ENCODE measurements around the gene CPT2. TPM values are rescaled to one million over a fixed set of nuclear protein-coding genes. Genes with fewer than 3 reads are reported as not detected.

The CPT2 gene
- total RNA-seq, 4 donors from 2014 or later, result 11.4 to 19.1 (median 16.0) TPM

- H3K4me1 ChIP-seq, result no peaks in the 10 kb centered on the region
- no peaks in the 10 kb centered on the region for H3K9me3 ChIP-seq
- TF ChIP-seq POLR2A (IDR thresholded peaks at IDR 0.05; ENCODE audit: low read depth), result no peak
- no peak for TF ChIP-seq EP300 (IDR thresholded peaks at IDR 0.05)
- TF ChIP-seq POLR2AphosphoS5 (IDR thresholded peaks at IDR 0.05), result no peak
- TF ChIP-seq CTCF (IDR thresholded peaks at IDR 0.05), result no peak
- H3K36me3 ChIP-seq, result no peaks in the 10 kb centered on the region
- no peak overlapping the region for H3K4me3 ChIP-seq
- 88% methylated on average over 4 of the region's 4 CpGs for WGBS
- no peak overlapping the region for H3K27ac ChIP-seq (replicated peaks in 1 of 4)
- no peak for DNase-seq (ENCODE audit: extremely low spot score)
- no peaks in the 10 kb centered on the region for H3K27me3 ChIP-seq
- intact Hi-C loops (cut with DNase I), result no loop called here
These were observed 49.9 kb downstream of the CPT2 start for GRCh38 chr1:53246261-53247134.

GRCh38 chr1:53249706-53250105, 53.1 kb downstream of the CPT2 start:
- no peak for TF ChIP-seq CTCF (IDR thresholded peaks at IDR 0.05)
- TF ChIP-seq POLR2A (IDR thresholded peaks at IDR 0.05; ENCODE audit: low read depth), result no peak
- TF ChIP-seq EP300 (IDR thresholded peaks at IDR 0.05), result no peak
- no peak for TF ChIP-seq POLR2AphosphoS5 (IDR thresholded peaks at IDR 0.05)
- Histone ChIP-seq H3K4me1 (no peaks in the 10 kb centered on the region), H3K9me3 (no peaks in the 10 kb centered on the region), H3K36me3 (no peaks in the 10 kb centered on the region), H3K27me3 (no peaks in the 10 kb centered on the region), H3K27ac (replicated peaks in 1 of 4) (no peak overlapping the region), H3K4me3 (no peak overlapping the region)
- intact Hi-C loops (cut with DNase I), result no loop called here
- WGBS, result 55% methylated on average over 3 of the region's 3 CpGs
- no peak for DNase-seq (ENCODE audit: extremely low spot score)

GRCh38 chr1:53250325-53250724, 53.7 kb downstream of the CPT2 start:
- no peak for DNase-seq (ENCODE audit: extremely low spot score)
- H3K9me3 ChIP-seq, result no peaks in the 10 kb centered on the region
- H3K27me3 ChIP-seq, result no peaks in the 10 kb centered on the region
- WGBS, result 93% methylated on average over 4 of the region's 4 CpGs
- H3K27ac ChIP-seq (replicated peaks in 1 of 4), result no peak overlapping the region
- no peaks in the 10 kb centered on the region for H3K36me3 ChIP-seq
- H3K4me3 ChIP-seq, result no peak overlapping the region
- intact Hi-C loops (cut with DNase I), result no loop called here
- no peaks in the 10 kb centered on the region for H3K4me1 ChIP-seq
- TF ChIP-seq EP300 (IDR thresholded peaks at IDR 0.05) (no peak), POLR2A (IDR thresholded peaks at IDR 0.05; ENCODE audit: low read depth) (no peak), POLR2AphosphoS5 (IDR thresholded peaks at IDR 0.05) (no peak), CTCF (IDR thresholded peaks at IDR 0.05) (no peak)

GRCh38 chr1:53254011-53254640, 57.5 kb downstream of the CPT2 start:
- no peaks in the 10 kb centered on the region for H3K27me3 ChIP-seq
- WGBS, result 84% methylated on average over 4 of the region's 4 CpGs
- no peak for DNase-seq (ENCODE audit: extremely low spot score)
- no peak overlapping the region for H3K4me3 ChIP-seq
- TF ChIP-seq CTCF (IDR thresholded peaks at IDR 0.05), result no peak
- no peak for TF ChIP-seq EP300 (IDR thresholded peaks at IDR 0.05)
- no peak for TF ChIP-seq POLR2A (IDR thresholded peaks at IDR 0.05; ENCODE audit: low read depth)
- TF ChIP-seq POLR2AphosphoS5 (IDR thresholded peaks at IDR 0.05), result no peak
- no peaks in the 10 kb centered on the region for H3K4me1 ChIP-seq
- no peak overlapping the region for H3K27ac ChIP-seq (replicated peaks in 1 of 4)
- no peaks in the 10 kb centered on the region for H3K36me3 ChIP-seq
- intact Hi-C loops (cut with DNase I), result no loop called here
- H3K9me3 ChIP-seq, result no peaks in the 10 kb centered on the region
